Liver (tissue), 9 donors: ENCODE measurements around the gene PDE2A. TPM values are rescaled to one million over a fixed set of nuclear protein-coding genes. Genes with fewer than 3 reads are reported as not detected.

Source experiments
- DNase-seq: peaks from one replicate; pipeline ENCODE4 v3.0.0-alpha.2; 2017; ENCODE audit warnings: low spot score
- H3K27ac ChIP-seq, 2 donors: one replicate each; pipeline ENCODE4 v1.7.0; 2013; ENCODE audit warnings: inconsistent platforms in 2 of 2, low read length in 2 of 2, control low read depth in 1 of 2, low read depth in 1 of 2, mild to moderate bottlenecking in 1 of 2
- H3K27me3 ChIP-seq, 4 donors: one replicate each; pipeline versions ENCODE4 v1.6.1 to v1.7.0; 2013; ENCODE audit warnings: low read length in 3 of 4, inconsistent platforms in 1 of 4, mild to moderate bottlenecking in 1 of 4, moderate library complexity in 1 of 4; ENCODE audit not compliant: control insufficient read depth in 4 of 4, insufficient read depth in 4 of 4
- H3K36me3 ChIP-seq, 4 donors: one replicate each; pipeline versions ENCODE4 v1.6.1 to v1.7.0; 2013; ENCODE audit warnings: low read length in 3 of 4, mild to moderate bottlenecking in 3 of 4, low read depth in 1 of 4, moderate library complexity in 1 of 4; ENCODE audit not compliant: control insufficient read depth in 4 of 4, insufficient read depth in 3 of 4
- H3K4me1 ChIP-seq, 4 donors: one replicate each; pipeline versions ENCODE4 v1.6.1 to v1.7.0; 2013; ENCODE audit warnings: low read length in 3 of 4, mild to moderate bottlenecking in 3 of 4, moderate library complexity in 1 of 4; ENCODE audit not compliant: control insufficient read depth in 4 of 4, insufficient read depth in 4 of 4
- H3K4me3 ChIP-seq, 3 donors: one replicate each; pipeline versions ENCODE4 v1.6.1 to v1.7.0; 2013; ENCODE audit warnings: low read length in 3 of 3, control low read depth in 1 of 3, low read depth in 1 of 3, mild to moderate bottlenecking in 1 of 3
- H3K9ac ChIP-seq, 2 donors: one replicate each; pipeline ENCODE4 v1.7.0; 2013; ENCODE audit warnings: low read length in 2 of 2, mild to moderate bottlenecking in 2 of 2, moderate library complexity in 2 of 2, control low read depth in 1 of 2, low read depth in 1 of 2
- H3K9me3 ChIP-seq, 4 donors: one replicate each; pipeline versions ENCODE4 v1.6.1 to v1.7.0; 2013; ENCODE audit warnings: low read length in 3 of 4; ENCODE audit not compliant: control insufficient read depth in 4 of 4
- CTCF ChIP-seq: fragments of 150-350 bp; IDR thresholded peaks from 2 replicates; pipeline ENCODE4 v1.5.1; 2017; ENCODE audit warnings: improper control_type of control experiment, low read depth, low read length; ENCODE audit not compliant: missing input control
- EGR1 ChIP-seq, 2 donors: IDR thresholded peaks; 2 replicates each; pipeline ENCODE4 v1.6.1; 2016 to 2018; ENCODE audit warnings: antibody characterized with exemption in 2 of 2, low read depth in 2 of 2
- FOXA1 ChIP-seq: IDR thresholded peaks from 2 replicates; pipeline ENCODE4 v1.6.1; 2016; ENCODE audit warnings: antibody characterized with exemption
- FOXA2 ChIP-seq: IDR thresholded peaks from 2 replicates; pipeline ENCODE4 v1.6.1; 2016; ENCODE audit warnings: antibody characterized with exemption
- GABPA ChIP-seq, 2 donors: IDR thresholded peaks in 1 of 2; conservative IDR thresholded peaks in 1 of 2; 2 replicates each; pipeline ENCODE4 v1.6.1; 2016; ENCODE audit warnings: antibody characterized with exemption in 2 of 2, mild to moderate bottlenecking in 1 of 2, moderate library complexity in 1 of 2
- HNF4A ChIP-seq, 2 donors: conservative IDR thresholded peaks; 2 replicates each; pipeline ENCODE4 v1.6.1; 2016; ENCODE audit warnings: antibody characterized with exemption in 2 of 2, mild to moderate bottlenecking in 2 of 2
- HNF4G ChIP-seq: IDR thresholded peaks from 2 replicates; pipeline ENCODE4 v1.6.1; 2016; ENCODE audit warnings: antibody characterized with exemption
- JUND ChIP-seq, 2 donors: IDR thresholded peaks; 2 replicates each; pipeline ENCODE4 v1.6.1; 2016; ENCODE audit warnings: antibody characterized with exemption in 2 of 2
- MAX ChIP-seq: IDR thresholded peaks from 2 replicates; pipeline ENCODE4 v1.6.1; 2016; ENCODE audit warnings: antibody characterized with exemption
- NR2F2 ChIP-seq: IDR thresholded peaks from 2 replicates; pipeline ENCODE4 v1.6.1; 2016; ENCODE audit warnings: antibody characterized with exemption
- RXRA ChIP-seq, 2 donors: IDR thresholded peaks; 2 replicates each; pipeline ENCODE4 v1.6.1; 2017 to 2018; ENCODE audit warnings: antibody characterized with exemption in 2 of 2, mild to moderate bottlenecking in 1 of 2
- SP1 ChIP-seq: IDR thresholded peaks from 2 replicates; pipeline ENCODE4 v1.6.1; 2018; ENCODE audit warnings: antibody characterized with exemption, mild to moderate bottlenecking
- TAF1 ChIP-seq: conservative IDR thresholded peaks from 2 replicates; pipeline ENCODE4 v1.6.1; 2016; ENCODE audit warnings: antibody characterized with exemption, mild to moderate bottlenecking
- YY1 ChIP-seq: IDR thresholded peaks from 2 replicates; pipeline ENCODE4 v1.6.1; 2016; ENCODE audit warnings: antibody characterized with exemption, mild to moderate bottlenecking
- whole genome bisulfite sequencing: extraction: QIAGEN DNeasy Blood & Tissue Kit; methylation state at CpG from one replicate; pipeline ENCODE4 v1.1.7; 2013; 5-methylcytosine and 5-hydroxymethylcytosine counted together
- polyA plus RNA-seq, 2 donors: library from polyadenylated mRNA; stranded (reverse) in 1 of 2; unstranded in 1 of 2; fragments of 200-250 nt in 1 of 2; fragments of >200 nt in 1 of 2; fragmentation: Nextera tagmentation in 1 of 2; extraction: Ambion mirVana in 1 of 2; gene quantifications; one replicate each; pipeline versions ENCODE4 v1.2.1 to v1.2.3, GENCODE V29; 2013 to 2015
- total RNA-seq, 2 donors: library from RNA; depleted of rRNA; stranded (reverse); fragments of >200 nt; gene quantifications; one replicate each; pipeline ENCODE4 v1.2.3, GENCODE V29; 2014
- TF ChIP-seq, protein P1 (sequence below): IDR thresholded peaks from 2 replicates; pipeline ENCODE4 v1.6.1; 2016; ENCODE audit warnings: antibody characterized with exemption
- donor health status: healthy.
- donor health status: healthy.
- donor health status: healthy.
- donor health status: healthy.
- donor health status: healthy.

Gene PDE2A
- total and polyA plus RNA-seq, 4 donors: 4.3 to 32.8 (median 12.9) TPM

DNA sequence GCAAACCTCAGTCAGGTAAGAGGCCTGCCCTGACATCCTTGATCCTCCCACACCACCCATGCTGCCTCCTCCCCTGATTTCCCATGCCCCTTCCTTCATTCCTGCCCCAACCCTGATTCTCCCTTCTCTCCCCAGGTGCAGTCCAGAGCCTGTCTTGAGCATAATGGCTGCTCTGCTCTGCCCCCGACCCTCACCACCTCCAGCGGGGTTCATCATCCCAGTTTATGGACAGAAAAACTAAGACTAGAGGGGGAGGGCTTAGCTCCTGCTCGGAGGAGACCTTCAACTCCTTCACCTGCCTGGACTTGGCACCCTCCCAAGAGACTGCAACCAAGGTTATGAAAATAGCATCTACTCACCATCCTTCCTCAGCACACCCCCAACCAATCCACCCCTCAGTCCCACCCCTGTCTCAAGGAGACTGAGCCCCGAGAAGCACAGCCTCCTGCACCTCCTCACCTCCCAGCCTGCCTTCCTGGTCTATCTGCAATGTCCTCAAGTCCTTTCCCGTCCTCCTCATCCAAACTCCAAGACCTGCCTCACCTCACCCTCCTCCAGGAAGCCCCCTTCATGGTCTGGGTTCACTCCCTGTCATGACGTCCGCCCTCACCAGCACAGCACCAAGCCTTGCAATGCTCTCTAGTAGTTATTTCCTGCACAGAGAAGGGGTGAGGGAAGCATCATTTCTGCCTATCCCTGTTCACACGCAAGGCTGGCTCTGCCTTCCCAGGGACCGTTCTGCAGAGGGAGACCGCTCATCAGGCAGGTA lies 103.1 kb downstream of the PDE2A start:
- Histone ChIP-seq H3K27ac (no peak overlapping the region), H3K4me3 (no peak overlapping the region), H3K36me3 (no peaks in the 10 kb centered on the region), H3K27me3 (no peaks in the 10 kb centered on the region), H3K9ac (no peak overlapping the region), H3K9me3 (no peaks in the 10 kb centered on the region), H3K4me1 (peaks cover 0 to 3% (median 0%) of the 10 kb centered on the region in 4 donors)
- no peak for DNase-seq
- WGBS: 84% methylated on average over 10 of the region's 10 CpGs
- TF ChIP-seq HNF4G (no peak), GABPA (IDR thresholded peaks at IDR 0.05 in 1 of 2, conservative IDR thresholded peaks at IDR 0.05 in 1 of 2) (no peak)

- Histone ChIP-seq H3K4me3 (no peak overlapping the region), H3K4me1 (peaks cover 0 to 3% (median 0%) of the 10 kb centered on the region in 4 donors), H3K9me3 (no peaks in the 10 kb centered on the region), H3K36me3 (no peaks in the 10 kb centered on the region), H3K9ac (no peak overlapping the region), H3K27me3 (no peaks in the 10 kb centered on the region), H3K27ac (no peak overlapping the region)
- TF ChIP-seq JUND (IDR thresholded peaks at IDR 0.05) (no peak), FOXA1 (no peak), FOXA2 (no peak), HNF4A (conservative IDR thresholded peaks at IDR 0.05) (no peak), HNF4G (no peak), RXRA (IDR thresholded peaks at IDR 0.05) (no peak)
- TF ChIP-seq, protein P1, sequence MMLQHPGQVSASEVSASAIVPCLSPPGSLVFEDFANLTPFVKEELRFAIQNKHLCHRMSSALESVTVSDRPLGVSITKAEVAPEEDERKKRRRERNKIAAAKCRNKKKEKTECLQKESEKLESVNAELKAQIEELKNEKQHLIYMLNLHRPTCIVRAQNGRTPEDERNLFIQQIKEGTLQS: no peak
- no peak for DNase-seq
- WGBS: 48% methylated on average over 4 of the region's 4 CpGs
These were observed 104.0 kb downstream of the PDE2A start for GRCh38 chr11:72569966-72570892.

DNA sequence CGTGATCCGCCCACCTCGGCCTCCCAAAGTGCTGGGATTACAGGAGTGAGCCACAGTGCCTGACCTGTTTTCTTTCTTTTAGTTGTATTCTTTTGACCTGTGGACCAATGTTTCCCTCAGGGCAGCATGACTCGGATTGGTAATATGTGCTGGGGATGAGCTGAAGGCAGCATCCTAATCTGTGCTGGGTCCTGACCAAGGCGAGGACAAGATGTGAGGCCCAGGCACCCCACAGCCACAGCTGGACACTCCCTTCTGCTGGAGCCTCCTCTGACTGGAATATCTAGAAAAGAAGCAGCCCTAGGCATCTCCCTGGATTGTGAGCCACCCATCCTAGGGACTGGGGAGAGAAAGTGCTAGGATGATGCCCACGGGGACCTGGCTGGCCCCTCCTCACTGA lies 105.4 kb downstream of the PDE2A start:
- DNase-seq: no peak
- no peak overlapping the region for H3K9ac ChIP-seq
- TF ChIP-seq, protein P1: no peak
- no peak for TF ChIP-seq EGR1 (IDR thresholded peaks at IDR 0.05; ENCODE audit: low read depth in 2 of 2)
- H3K4me1 ChIP-seq: peaks cover 0 to 3% (median 0%) of the 10 kb centered on the region in 4 donors
- 89% methylated on average over 6 of the region's 6 CpGs for WGBS
- H3K27ac ChIP-seq: no peak overlapping the region
- H3K9me3 ChIP-seq: no peaks in the 10 kb centered on the region
- no peak overlapping the region for H3K4me3 ChIP-seq
- no peaks in the 10 kb centered on the region for H3K27me3 ChIP-seq
- H3K36me3 ChIP-seq: no peaks in the 10 kb centered on the region

GRCh38 chr11:72562431-72562830 lies 111.8 kb downstream of the PDE2A start:
- Histone ChIP-seq H3K4me1 (no peaks in the 10 kb centered on the region), H3K9me3 (no peaks in the 10 kb centered on the region), H3K27me3 (no peaks in the 10 kb centered on the region), H3K4me3 (no peak overlapping the region), H3K36me3 (no peaks in the 10 kb centered on the region), H3K27ac (no peak overlapping the region), H3K9ac (no peak overlapping the region)
- no peak for DNase-seq
- WGBS: 86% methylated on average over 3 of the region's 3 CpGs
- no peak for TF ChIP-seq HNF4G
- no peak for TF ChIP-seq HNF4A (conservative IDR thresholded peaks at IDR 0.05)
- TF ChIP-seq, protein P1: no peak
- no peak for TF ChIP-seq SP1
- TF ChIP-seq FOXA1: no peak
- no peak for TF ChIP-seq GABPA (IDR thresholded peaks at IDR 0.05 in 1 of 2, conservative IDR thresholded peaks at IDR 0.05 in 1 of 2)
- no peak for TF ChIP-seq YY1
- TF ChIP-seq CTCF: no peak
- TF ChIP-seq FOXA2: no peak
- no peak for TF ChIP-seq RXRA (IDR thresholded peaks at IDR 0.05)
- no peak for TF ChIP-seq MAX
- TF ChIP-seq NR2F2: no peak
- no peak for TF ChIP-seq TAF1
